ENCODE results near the gene EHMT1.

Gene EHMT1

DNA sequence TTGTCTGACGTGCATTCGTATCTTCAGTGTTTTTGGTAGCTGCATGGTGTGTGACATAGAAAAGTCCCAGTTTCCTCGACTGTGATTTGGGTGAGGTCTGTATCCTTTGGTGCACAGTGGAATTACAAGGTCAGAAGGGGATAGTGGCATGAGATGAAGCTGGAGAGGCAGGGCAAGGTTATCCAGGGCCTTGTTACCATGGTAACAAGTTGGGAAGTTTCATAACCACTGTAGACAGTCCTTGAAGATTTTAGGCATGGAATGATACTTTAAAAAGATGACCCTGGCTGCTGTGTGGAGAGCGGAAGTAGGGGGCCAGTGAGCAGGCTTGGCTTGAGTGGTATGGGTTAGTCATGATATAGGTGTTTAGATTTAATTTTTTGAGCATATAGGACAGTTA, 11.9 kb downstream of the EHMT1 start:
- no peak overlapping the region for H3K4me3 ChIP-seq (ENCODE audit: insufficient read length, low read depth)
- no peak for TF ChIP-seq SUZ12 (IDR thresholded peaks at IDR 0.05; ENCODE audit: extremely low read depth, insufficient read depth, insufficient read length)
- no peak for TF ChIP-seq ZNF274 (IDR thresholded peaks at IDR 0.05; ENCODE audit: low read depth, low read length)
- no peak for TF ChIP-seq YY1 (IDR thresholded peaks at IDR 0.05; ENCODE audit: insufficient read depth, insufficient read length)
- H3K27me3 ChIP-seq (ENCODE audit: insufficient read depth, insufficient read length), result no peaks in the 10 kb centered on the region
- H3K36me3 ChIP-seq (ENCODE audit: insufficient read depth, insufficient read length, low read length), result peaks cover 11% of the 10 kb centered on the region
- H3K4me1 ChIP-seq (ENCODE audit: insufficient read depth, insufficient read length), result peaks cover 7% of the 10 kb centered on the region
- no peak for DNase-seq (ENCODE audit: low read depth, low spot score)
- no peaks in the 10 kb centered on the region for H3K9me3 ChIP-seq (ENCODE audit: insufficient read depth, low read length)
- no peak overlapping the region for H3K9ac ChIP-seq (ENCODE audit: insufficient read length, low read depth)

DNA sequence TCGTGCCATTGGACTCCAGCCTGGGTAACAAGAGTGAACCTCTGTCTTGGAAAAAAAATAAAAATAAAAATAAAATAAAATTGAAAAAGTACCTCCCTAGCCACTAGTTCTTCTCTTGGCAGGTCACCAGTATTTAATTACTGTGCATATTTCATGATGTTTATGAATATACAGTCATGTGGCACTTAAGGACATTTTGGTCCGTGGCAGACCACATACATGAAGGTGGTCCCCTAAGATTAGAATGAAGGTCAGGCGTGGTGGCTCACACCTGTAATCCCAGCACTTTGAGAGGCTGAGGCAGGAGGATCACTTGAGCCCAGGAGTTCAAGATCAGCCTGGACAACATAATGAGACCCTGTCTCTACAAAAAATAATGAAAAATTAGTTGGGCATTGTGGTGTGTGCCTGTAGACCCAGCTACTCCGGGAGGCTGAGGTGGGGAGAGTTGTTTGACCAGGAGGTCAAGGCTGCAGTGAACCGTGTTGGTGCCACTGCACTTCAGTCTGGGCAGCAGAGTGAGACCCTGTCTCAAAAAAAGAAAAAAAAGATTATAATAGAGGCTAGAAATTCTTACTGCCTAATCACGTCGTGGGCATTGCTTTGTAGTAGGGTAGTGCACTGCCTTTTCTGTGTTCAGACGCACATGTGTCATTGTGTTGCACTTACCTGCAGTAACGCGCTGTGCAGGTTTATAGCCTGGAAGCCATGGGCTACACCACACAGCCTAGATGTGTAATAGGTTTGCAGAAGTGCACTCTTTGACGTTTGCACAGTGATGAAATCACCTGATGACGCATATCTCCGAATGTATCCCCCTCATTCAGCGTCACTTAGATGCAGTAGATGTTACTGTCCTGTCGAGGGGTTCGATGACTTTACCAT, 12.8 kb downstream of the EHMT1 start:
- H3K4me1 ChIP-seq (ENCODE audit: insufficient read depth, insufficient read length), result peaks cover 7% of the 10 kb centered on the region
- H3K4me3 ChIP-seq (ENCODE audit: insufficient read length, low read depth), result no peak overlapping the region
- no peak overlapping the region for H3K9ac ChIP-seq (ENCODE audit: insufficient read length, low read depth)
- no peak for DNase-seq (ENCODE audit: low read depth, low spot score)
- no peaks in the 10 kb centered on the region for H3K9me3 ChIP-seq (ENCODE audit: insufficient read depth, low read length)
- TF ChIP-seq YY1 (IDR thresholded peaks at IDR 0.05; ENCODE audit: insufficient read depth, insufficient read length) (no peak), SUZ12 (IDR thresholded peaks at IDR 0.05; ENCODE audit: extremely low read depth, insufficient read depth, insufficient read length) (no peak), ZNF274 (IDR thresholded peaks at IDR 0.05; ENCODE audit: low read depth, low read length) (no peak)
- peaks cover 11% of the 10 kb centered on the region for H3K36me3 ChIP-seq (ENCODE audit: insufficient read depth, insufficient read length, low read length)
- H3K27me3 ChIP-seq (ENCODE audit: insufficient read depth, insufficient read length), result no peaks in the 10 kb centered on the region

DNA sequence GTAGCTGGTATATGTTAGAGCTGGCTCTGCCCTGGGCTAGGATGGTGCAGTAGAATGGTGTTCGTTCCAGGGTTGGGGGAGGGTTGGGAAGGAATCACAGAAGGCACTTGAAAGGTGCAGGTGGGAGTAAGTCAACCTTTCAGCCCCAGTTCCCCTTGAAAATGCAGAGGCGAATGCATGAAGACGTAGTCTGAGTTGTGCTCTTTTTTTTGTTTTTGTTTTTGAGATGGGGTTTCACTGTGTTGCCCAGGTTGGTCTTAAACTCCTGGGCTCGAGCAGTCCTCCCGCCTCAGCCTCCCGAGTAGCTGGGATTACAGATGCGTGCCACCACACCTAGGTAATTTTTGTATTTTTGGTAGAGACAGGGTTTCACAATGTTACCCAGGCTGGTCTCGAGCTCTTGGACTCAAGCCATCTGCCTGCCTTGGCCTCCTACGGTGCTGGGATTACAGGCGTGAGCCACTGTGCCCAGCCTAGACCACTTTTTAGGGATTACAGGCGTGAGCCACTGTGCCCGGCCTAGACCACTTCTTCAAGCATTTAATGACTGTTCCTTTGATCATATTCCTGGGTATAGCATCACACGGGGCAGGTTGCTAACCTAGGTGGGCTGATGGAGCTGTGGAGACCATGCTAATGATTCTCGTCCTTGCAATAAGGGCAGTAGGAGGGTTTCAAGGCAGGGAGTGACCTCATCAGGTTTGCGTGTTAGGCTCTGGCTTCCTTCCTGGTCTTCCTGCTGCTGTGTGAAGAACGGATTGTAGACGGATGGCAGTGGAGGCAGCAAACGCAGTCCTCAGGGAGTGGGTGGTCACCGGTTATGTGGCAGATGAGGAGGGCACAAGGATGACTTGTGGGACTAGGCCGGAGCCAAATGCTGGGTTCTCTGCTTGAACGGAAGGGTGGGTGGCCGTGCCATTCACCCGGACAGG, 13.7 kb downstream of the EHMT1 start:
- DNase-seq (ENCODE audit: low read depth, low spot score), result no peak
- TF ChIP-seq YY1 (IDR thresholded peaks at IDR 0.05; ENCODE audit: insufficient read depth, insufficient read length) (no peak), ZNF274 (IDR thresholded peaks at IDR 0.05; ENCODE audit: low read depth, low read length) (no peak), SUZ12 (IDR thresholded peaks at IDR 0.05; ENCODE audit: extremely low read depth, insufficient read depth, insufficient read length) (no peak)
- peaks cover 11% of the 10 kb centered on the region for H3K36me3 ChIP-seq (ENCODE audit: insufficient read depth, insufficient read length, low read length)
- no peak overlapping the region for H3K4me3 ChIP-seq (ENCODE audit: insufficient read length, low read depth)
- H3K4me1 ChIP-seq (ENCODE audit: insufficient read depth, insufficient read length), result peaks cover 7% of the 10 kb centered on the region
- no peaks in the 10 kb centered on the region for H3K9me3 ChIP-seq (ENCODE audit: insufficient read depth, low read length)
- peak overlapping the region; percentile 6 for H3K9ac ChIP-seq (ENCODE audit: insufficient read length, low read depth)
- no peaks in the 10 kb centered on the region for H3K27me3 ChIP-seq (ENCODE audit: insufficient read depth, insufficient read length)

DNA sequence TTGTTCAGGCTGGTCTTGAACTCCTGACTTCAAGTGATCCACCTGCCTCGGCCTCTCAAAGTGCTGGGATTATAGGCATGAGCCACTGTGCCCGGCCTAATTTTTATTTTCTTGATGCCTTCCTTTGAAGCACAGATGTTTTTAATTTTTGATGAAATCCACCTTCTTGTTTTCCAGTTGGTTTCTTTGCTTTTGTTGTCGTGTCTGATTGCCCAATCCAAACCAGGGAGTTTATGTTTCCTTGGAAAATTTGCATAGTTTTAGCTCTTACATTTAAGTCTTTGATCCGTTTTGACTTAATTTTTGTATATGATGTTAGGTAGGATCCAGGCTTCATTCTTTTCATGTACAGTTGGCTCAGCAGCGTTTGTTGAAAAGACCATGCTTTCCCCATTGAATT, 15.2 kb downstream of the EHMT1 start:
- peaks cover 15% of the 10 kb centered on the region for H3K36me3 ChIP-seq (ENCODE audit: insufficient read depth, insufficient read length, low read length)
- no peak overlapping the region for H3K4me3 ChIP-seq (ENCODE audit: insufficient read length, low read depth)
- no peak overlapping the region for H3K9ac ChIP-seq (ENCODE audit: insufficient read length, low read depth)
- H3K9me3 ChIP-seq (ENCODE audit: insufficient read depth, low read length), result no peaks in the 10 kb centered on the region
- no peak for TF ChIP-seq ZNF274 (IDR thresholded peaks at IDR 0.05; ENCODE audit: low read depth, low read length)
- no peak for TF ChIP-seq SUZ12 (IDR thresholded peaks at IDR 0.05; ENCODE audit: extremely low read depth, insufficient read depth, insufficient read length)
- TF ChIP-seq YY1 (IDR thresholded peaks at IDR 0.05; ENCODE audit: insufficient read depth, insufficient read length), result no peak
- no peaks in the 10 kb centered on the region for H3K27me3 ChIP-seq (ENCODE audit: insufficient read depth, insufficient read length)
- H3K4me1 ChIP-seq (ENCODE audit: insufficient read depth, insufficient read length), result peaks cover 4% of the 10 kb centered on the region
- DNase-seq (ENCODE audit: low read depth, low spot score), result no peak

DNA sequence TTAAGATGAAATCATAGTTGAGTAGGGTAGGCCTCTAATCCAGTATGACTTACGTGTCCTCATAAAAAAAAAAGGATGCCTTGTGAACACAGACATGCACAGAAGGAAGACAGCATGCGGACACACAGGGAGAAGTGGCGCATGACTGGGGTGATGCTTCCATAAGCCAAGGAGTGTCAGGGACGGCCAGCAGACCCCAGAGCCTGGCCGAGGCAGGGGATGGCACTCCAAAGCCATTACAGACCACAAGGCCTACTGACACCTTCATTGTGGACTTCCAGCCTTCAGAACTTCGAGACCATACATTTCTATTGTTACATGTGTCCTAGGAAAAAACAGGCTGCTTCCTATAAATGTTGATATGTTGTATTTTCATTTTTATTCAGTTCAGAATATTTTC, 19.9 kb downstream of the EHMT1 start:
- no peaks in the 10 kb centered on the region for H3K4me1 ChIP-seq (ENCODE audit: insufficient read depth, insufficient read length)
- H3K27me3 ChIP-seq (ENCODE audit: insufficient read depth, insufficient read length), result no peaks in the 10 kb centered on the region
- no peaks in the 10 kb centered on the region for H3K9me3 ChIP-seq (ENCODE audit: insufficient read depth, low read length)
- H3K9ac ChIP-seq (ENCODE audit: insufficient read length, low read depth), result no peak overlapping the region
- H3K4me3 ChIP-seq (ENCODE audit: insufficient read length, low read depth), result no peak overlapping the region
- H3K36me3 ChIP-seq (ENCODE audit: insufficient read depth, insufficient read length, low read length), result peaks cover 40% of the 10 kb centered on the region
- no peak for TF ChIP-seq SUZ12 (IDR thresholded peaks at IDR 0.05; ENCODE audit: extremely low read depth, insufficient read depth, insufficient read length)
- TF ChIP-seq YY1 (IDR thresholded peaks at IDR 0.05; ENCODE audit: insufficient read depth, insufficient read length), result no peak
- TF ChIP-seq ZNF274 (IDR thresholded peaks at IDR 0.05; ENCODE audit: low read depth, low read length), result no peak
- DNase-seq (ENCODE audit: low read depth, low spot score), result no peak

DNA sequence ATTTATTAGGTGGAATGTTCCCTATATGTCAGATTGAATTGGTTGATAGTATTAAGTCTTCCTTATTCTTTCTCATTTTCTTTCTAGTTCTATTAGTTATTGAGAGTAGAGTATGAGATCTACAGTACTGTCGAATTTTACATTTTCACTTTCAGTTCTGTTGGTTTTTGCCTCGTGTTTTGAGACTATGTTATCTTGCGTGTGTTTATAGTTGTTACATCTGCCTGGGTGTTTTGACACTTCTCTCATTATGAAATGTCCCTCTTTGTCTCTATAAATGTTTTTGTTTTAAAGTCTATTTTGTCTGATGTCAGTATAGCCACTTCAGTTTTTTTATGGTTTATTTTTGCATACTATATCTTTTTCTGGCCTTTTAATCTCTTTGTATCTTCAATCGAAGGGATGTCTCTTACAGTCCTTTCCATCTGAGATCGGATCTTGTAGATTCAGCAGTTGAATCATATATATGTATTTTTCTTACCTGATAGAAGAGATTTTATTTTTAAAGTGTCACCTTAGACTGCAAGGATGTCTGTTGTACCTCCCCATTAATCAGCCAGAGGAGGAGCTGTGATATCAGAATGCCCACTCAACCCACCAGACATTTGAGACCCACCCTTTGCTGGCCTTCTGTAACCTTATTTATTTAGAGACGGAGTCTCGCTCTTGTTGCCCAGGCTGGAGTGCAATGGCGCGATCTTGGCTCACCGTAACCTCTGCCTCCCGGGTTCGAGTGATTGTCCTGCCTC, 20.7 kb downstream of the EHMT1 start:
- H3K4me1 ChIP-seq (ENCODE audit: insufficient read depth, insufficient read length), result peaks cover 3% of the 10 kb centered on the region
- H3K27me3 ChIP-seq (ENCODE audit: insufficient read depth, insufficient read length), result no peaks in the 10 kb centered on the region
- no peak overlapping the region for H3K9ac ChIP-seq (ENCODE audit: insufficient read length, low read depth)
- TF ChIP-seq ZNF274 (IDR thresholded peaks at IDR 0.05; ENCODE audit: low read depth, low read length), result no peak
- TF ChIP-seq SUZ12 (IDR thresholded peaks at IDR 0.05; ENCODE audit: extremely low read depth, insufficient read depth, insufficient read length), result no peak
- no peak for TF ChIP-seq YY1 (IDR thresholded peaks at IDR 0.05; ENCODE audit: insufficient read depth, insufficient read length)
- no peak for DNase-seq (ENCODE audit: low read depth, low spot score)
- H3K36me3 ChIP-seq (ENCODE audit: insufficient read depth, insufficient read length, low read length), result peaks cover 44% of the 10 kb centered on the region
- H3K4me3 ChIP-seq (ENCODE audit: insufficient read length, low read depth), result no peak overlapping the region
- no peaks in the 10 kb centered on the region for H3K9me3 ChIP-seq (ENCODE audit: insufficient read depth, low read length)

Data from NT2/D1 (cell line).